ENCODE measurements around the gene NFE2L1.
A peak's percentile ranks its signal among the peaks of the same experiment; 100 is the strongest.

The NFE2L1 gene

GRCh38 chr17:48011405-48012150 is 36.6 kb upstream of the NFE2L1 start:
- peak overlapping the region; percentile 99 for H3K4me2 ChIP-seq (ENCODE audit: low read depth, low read length)
- no peaks in the 10 kb centered on the region for H3K36me3 ChIP-seq (replicated peaks; ENCODE audit: insufficient read depth, low read length)
- H3K9ac ChIP-seq (ENCODE audit: low read length), result peak overlapping the region; percentile 30; the same call in 1 of the 2 replicates

GRCh38 chr17:48012151-48012520 is 36.0 kb upstream of the NFE2L1 start:
- H3K27me3 ChIP-seq (replicated peaks; ENCODE audit: insufficient read depth, low read length), result peaks cover 5% of the 10 kb centered on the region; the same call in 1 of the 2 replicates
- H3K36me3 ChIP-seq (replicated peaks; ENCODE audit: insufficient read depth, low read length), result no peaks in the 10 kb centered on the region
- peak; percentile 85 for DNase-seq
- peaks cover under 1% of the 10 kb centered on the region for H3F3A ChIP-seq (ENCODE audit: insufficient read depth, low read length)
- no peaks in the 10 kb centered on the region for H4K20me1 ChIP-seq (ENCODE audit: insufficient read depth, low read length)
- peak overlapping the region; percentile 67 for H3K4me3 ChIP-seq (ENCODE audit: low read length)
- H3K9me2 ChIP-seq (replicated peaks; ENCODE audit: insufficient read depth, low read length), result no peaks in the 10 kb centered on the region
- peaks cover 9% of the 10 kb centered on the region for H3K4me1 ChIP-seq (ENCODE audit: low read length)
- H3K9ac ChIP-seq (ENCODE audit: low read length), result no peak overlapping the region; the same call in 1 of the 2 replicates
- TF ChIP-seq CTCF (IDR thresholded peaks at IDR 0.05; ENCODE audit: low read length) (no peak), EZH2 (optimal IDR thresholded peaks at IDR 0.05; ENCODE audit: low read depth, low read length) (no peak), EZH2phosphoT487 (IDR thresholded peaks at IDR 0.05; ENCODE audit: low read length) (no peak)
- H3K27ac ChIP-seq (ENCODE audit: low read length), result no peak overlapping the region
- H3K4me2 ChIP-seq (ENCODE audit: low read depth, low read length), result peak overlapping the region; percentile 99
- H3K79me2 ChIP-seq (ENCODE audit: low read length), result no peaks in the 10 kb centered on the region
- H3K9me3 ChIP-seq (replicated peaks; ENCODE audit: insufficient read depth, low read length), result no peaks in the 10 kb centered on the region
- H2AFZ ChIP-seq (ENCODE audit: low read length), result peak overlapping the region; percentile 75

More at GRCh38 chr17:48011405-48012150, 36.6 kb upstream of the NFE2L1 start:
- Histone ChIP-seq H3K4me3 (ENCODE audit: low read length) (peak overlapping the region; percentile 67), H3K4me1 (ENCODE audit: low read length) (peaks cover 9% of the 10 kb centered on the region), H3F3A (ENCODE audit: insufficient read depth, low read length) (no peaks in the 10 kb centered on the region), H3K27ac (ENCODE audit: low read length) (no peak overlapping the region), H3K79me2 (ENCODE audit: low read length) (no peaks in the 10 kb centered on the region), H3K27me3 (replicated peaks; ENCODE audit: insufficient read depth, low read length) (peaks cover 5% of the 10 kb centered on the region; the same call in 1 of the 2 replicates), H2AFZ (ENCODE audit: low read length) (peak overlapping the region; percentile 75), H4K20me1 (ENCODE audit: insufficient read depth, low read length) (no peaks in the 10 kb centered on the region), H3K9me2 (replicated peaks; ENCODE audit: insufficient read depth, low read length) (no peaks in the 10 kb centered on the region), H3K9me3 (replicated peaks; ENCODE audit: insufficient read depth, low read length) (no peaks in the 10 kb centered on the region)
- TF ChIP-seq CTCF (IDR thresholded peaks at IDR 0.05; ENCODE audit: low read length) (peak; percentile 82), EZH2phosphoT487 (IDR thresholded peaks at IDR 0.05; ENCODE audit: low read length) (no peak)
- DNase-seq, result peak; percentile 70

- no peaks in the 10 kb centered on the region for H3K79me2 ChIP-seq (ENCODE audit: low read length)
- H3K4me2 ChIP-seq (ENCODE audit: low read depth, low read length), result peak overlapping the region; percentile 33; the same call in 1 of the 2 replicates
- no peak overlapping the region for H3K27ac ChIP-seq (ENCODE audit: low read length)
- no peaks in the 10 kb centered on the region for H3K9me3 ChIP-seq (replicated peaks; ENCODE audit: insufficient read depth, low read length)
- no peak overlapping the region for H3K4me3 ChIP-seq (ENCODE audit: low read length)
- no peak for TF ChIP-seq EZH2 (optimal IDR thresholded peaks at IDR 0.05; ENCODE audit: low read depth, low read length)
- no peak for TF ChIP-seq CTCF (IDR thresholded peaks at IDR 0.05; ENCODE audit: low read length)
- peaks cover 9% of the 10 kb centered on the region for H3K4me1 ChIP-seq (ENCODE audit: low read length)
- no peak overlapping the region for H3K9ac ChIP-seq (ENCODE audit: low read length)
- H4K20me1 ChIP-seq (ENCODE audit: insufficient read depth, low read length), result no peaks in the 10 kb centered on the region
- H3F3A ChIP-seq (ENCODE audit: insufficient read depth, low read length), result peaks cover 6% of the 10 kb centered on the region
- no peaks in the 10 kb centered on the region for H3K9me2 ChIP-seq (replicated peaks; ENCODE audit: insufficient read depth, low read length)
- no peaks in the 10 kb centered on the region for H3K36me3 ChIP-seq (replicated peaks; ENCODE audit: insufficient read depth, low read length)
- no peak for DNase-seq
- peaks cover 5% of the 10 kb centered on the region; the same call in 1 of the 2 replicates for H3K27me3 ChIP-seq (replicated peaks; ENCODE audit: insufficient read depth, low read length)
- H2AFZ ChIP-seq (ENCODE audit: low read length), result no peak overlapping the region
Observed at GRCh38 chr17:48012654-48013053, 35.5 kb upstream of the NFE2L1 start.
